ENCODE data around the gene SELENOF. TPM values are rescaled to one million over a fixed set of nuclear protein-coding genes. Genes with fewer than 3 reads are reported as not detected.
"Not testable (repeated sequence)": the region's sequence is repeated elsewhere in the genome, so short reads cannot be mapped to it uniquely, and the experiment has no call there.

SELENOF gene
- total RNA-seq, 1 experiment from 2014 or later: 223 TPM

- DNase-seq (ENCODE audit: low spot score): not testable (repeated sequence)
Observed at GRCh38 chr1:86814118-86814517, 99.8 kb downstream of the SELENOF start.

Other genes with a start within 250 kb of the SELENOF start
- 7.4 and 13.5 TPM in 2 replicates for gene SH3GLB1, start 209.6 kb downstream of the SELENOF start, total RNA-seq (2014; rRNA removed; shearing (Covaris generic))
- gene HS2ST1, start 509 bp upstream of the SELENOF start, total RNA-seq (2014; rRNA removed; shearing (Covaris generic)): 14.2 and 17.6 TPM in 2 replicates

All from H4 (cell line).